Measurements from ENCODE around the gene GARNL3.

DNA sequence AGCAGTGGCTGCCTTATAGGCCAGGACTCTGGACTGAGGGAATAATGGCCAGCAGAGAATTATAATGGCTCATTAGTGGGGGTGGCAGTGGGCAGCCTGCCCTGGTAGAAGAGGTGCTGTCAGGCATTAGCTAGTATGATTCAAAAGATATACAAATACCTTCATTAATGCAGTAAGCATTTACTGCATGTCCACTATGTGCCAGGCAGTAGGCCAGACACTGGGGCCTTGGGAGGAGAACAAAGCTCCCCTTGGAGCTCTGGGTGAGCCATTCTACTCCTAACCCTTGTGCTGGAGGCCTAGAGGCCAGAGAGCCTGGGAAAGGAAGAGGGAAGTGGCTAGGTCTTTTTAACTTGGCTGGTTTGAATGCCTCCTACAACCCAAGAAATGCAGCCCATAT lies 2.0 kb upstream of the GARNL3 start:
- TF ChIP-seq CTCF (IDR thresholded peaks at IDR 0.05) (no peak), POLR2AphosphoS5 (IDR thresholded peaks at IDR 0.05) (no peak), EP300 (IDR thresholded peaks at IDR 0.05) (no peak), POLR2A (IDR thresholded peaks at IDR 0.05) (no peak)
